ENCODE results near the gene NMT2. TPM values are rescaled to one million over a fixed set of nuclear protein-coding genes. Genes with fewer than 3 reads are reported as not detected.
A peak's percentile ranks its signal among the peaks of the same experiment; 100 is the strongest.

NMT2 gene
- total and polyA plus RNA-seq, 10 of the 15 experiments (the other 5 are each of a cell fraction or from before 2014, with no cell fraction given): 4.9 to 12.0 (median 9.2) TPM

GRCh38 chr10:15168291-15168785 lies at the start of gene NMT2 (continued):
- no peak for TF ChIP-seq IRF4 (IDR thresholded peaks at IDR 0.05; ENCODE audit: low read depth, low read length)
- TF ChIP-seq EGR1 (IDR thresholded peaks at IDR 0.05; ENCODE audit: borderline replicate concordance in 1 of 2, low read depth in 2 of 2, low read length in 2 of 2): peak in 1 of 2 experiments; percentile 9; a peak in 1 of 3 replicates
- peak; percentile 75 for TF ChIP-seq NKRF (conservative IDR thresholded peaks at IDR 0.05)
- no peak for TF ChIP-seq CREM (IDR thresholded peaks at IDR 0.05; ENCODE audit: low read depth)
- TF ChIP-seq CBX5 (IDR thresholded peaks at IDR 0.05; ENCODE audit: low read depth): no peak

DNA sequence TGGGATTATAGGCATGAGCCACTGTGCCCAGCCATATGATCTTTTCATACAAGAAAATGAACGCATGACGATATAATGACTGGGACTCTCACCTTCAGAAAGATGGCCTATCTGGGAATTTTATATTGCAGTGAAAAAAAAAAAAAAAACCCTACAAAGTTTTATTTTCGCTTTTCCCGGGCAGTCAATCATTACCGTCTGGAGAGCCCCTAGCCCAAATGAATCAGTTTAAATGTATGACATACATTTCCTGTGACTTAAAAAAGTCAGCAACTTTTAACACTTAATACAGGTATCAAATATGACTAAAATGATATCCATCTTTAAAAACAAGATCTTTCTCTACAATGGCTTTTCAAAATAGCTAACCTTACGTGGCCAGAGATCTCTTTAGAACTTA lies 48.2 kb upstream of the NMT2 start:
- H3K27ac ChIP-seq (ENCODE audit: control insufficient read depth, insufficient read depth): no peak overlapping the region
- no peak overlapping the region for H2AFZ ChIP-seq (ENCODE audit: control insufficient read depth, low read depth, low read length)
- H3K27me3 ChIP-seq (replicated peaks in 1 of 2; ENCODE audit: control insufficient read depth in 2 of 2, insufficient read depth in 2 of 2, low read length in 1 of 2): no peaks in the 10 kb centered on the region
- CTCF ChIA-PET: no interaction called here
- H3K36me3 ChIP-seq (ENCODE audit: control insufficient read depth in 2 of 2, insufficient read depth in 2 of 2, low read length in 1 of 2): no peaks in the 10 kb centered on the region
- H3K9me3 ChIP-seq (replicated peaks; ENCODE audit: control insufficient read depth, insufficient read depth, low read length): no peaks in the 10 kb centered on the region
- no peak overlapping the region for H3K4me3 ChIP-seq
- no TSS peak for BruUV-seq (replicated peaks)
- no peaks in the 10 kb centered on the region for H3K79me2 ChIP-seq (ENCODE audit: control insufficient read depth, insufficient read depth, low read length)
- POLR2A ChIA-PET: no interaction called here
- DNase-seq (ENCODE audit: low read depth, low spot score) (no peak), ATAC-seq (no peak), FAIRE-seq (no peak)
- no peak overlapping the region for H3K4me2 ChIP-seq (ENCODE audit: control insufficient read depth, insufficient read depth)
- in situ Hi-C loops (cut with MboI): no loop called here
- intact Hi-C loops (cut with micrococcal nuclease; ENCODE audit: unreplicated experiment): no loop called here
- no peaks in the 10 kb centered on the region for H3K4me1 ChIP-seq (ENCODE audit: control insufficient read depth, insufficient read depth, low read length)
- SMC1A ChIA-PET (ENCODE audit: uncharacterized antibody, unreplicated experiment): no interaction called here
- no peak overlapping the region for H3K9ac ChIP-seq (ENCODE audit: control insufficient read depth, insufficient read depth, low read length)
- no peaks in the 10 kb centered on the region for H4K20me1 ChIP-seq (ENCODE audit: control insufficient read depth, insufficient read depth)
- TF ChIP-seq, protein P1, sequence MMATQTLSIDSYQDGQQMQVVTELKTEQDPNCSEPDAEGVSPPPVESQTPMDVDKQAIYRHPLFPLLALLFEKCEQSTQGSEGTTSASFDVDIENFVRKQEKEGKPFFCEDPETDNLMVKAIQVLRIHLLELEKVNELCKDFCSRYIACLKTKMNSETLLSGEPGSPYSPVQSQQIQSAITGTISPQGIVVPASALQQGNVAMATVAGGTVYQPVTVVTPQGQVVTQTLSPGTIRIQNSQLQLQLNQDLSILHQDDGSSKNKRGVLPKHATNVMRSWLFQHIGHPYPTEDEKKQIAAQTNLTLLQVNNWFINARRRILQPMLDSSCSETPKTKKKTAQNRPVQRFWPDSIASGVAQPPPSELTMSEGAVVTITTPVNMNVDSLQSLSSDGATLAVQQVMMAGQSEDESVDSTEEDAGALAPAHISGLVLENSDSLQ (IDR thresholded peaks at IDR 0.05): peak; percentile 58
- TF ChIP-seq ZBED1 (IDR thresholded peaks at IDR 0.05; ENCODE audit: borderline replicate concordance): no peak
- 45% methylated on average over 6 of the region's 6 CpGs for WGBS (ENCODE audit: insufficient coverage, insufficient replicate concordance, low lambda C conversion rate, missing lambda C conversion rate)
- RAD21 ChIA-PET (ENCODE audit: unreplicated experiment): interaction anchor here (0.7 kb wide), 1 partner anchor 62 kb away, joined by 3 read pairs; no protein-coding TSS in a partner anchor

Data from GM12878 (cell line).